ENCODE measurements around the gene MYL9.

- TF ChIP-seq CTCF (conservative IDR thresholded peaks at IDR 0.05) (no peak), ZFX (IDR thresholded peaks at IDR 0.05) (no peak)
Measured at GRCh38 chr20:36501367-36502006, 39.8 kb upstream of the MYL9 start.

Data from C4-2B (cell line).